Measurements from ENCODE around the gene CDK16. TPM values are rescaled to one million over a fixed set of nuclear protein-coding genes. Genes with fewer than 3 reads are reported as not detected.
"Not testable (repeated sequence)": the region's sequence is repeated elsewhere in the genome, so short reads cannot be mapped to it uniquely, and the experiment has no call there.

CDK16 gene
- polyA plus RNA-seq, 1 of the 3 experiments (the other 2 are of a cell fraction) = 116 TPM

GRCh38 chrX:47248576-47248975 lies 30.1 kb downstream of the CDK16 start:
- no peaks in the 10 kb centered on the region for H4K20me1 ChIP-seq (ENCODE audit: insufficient read depth)
- no peaks in the 10 kb centered on the region for H3K9me2 ChIP-seq
- WGBS (ENCODE audit: low lambda C conversion rate) = 87% methylated on average over 5 of the region's 6 CpGs
- no peak for TF ChIP-seq SMC3 (IDR thresholded peaks at IDR 0.05; ENCODE audit: low read depth, low read length)
- TF ChIP-seq, protein P1, sequence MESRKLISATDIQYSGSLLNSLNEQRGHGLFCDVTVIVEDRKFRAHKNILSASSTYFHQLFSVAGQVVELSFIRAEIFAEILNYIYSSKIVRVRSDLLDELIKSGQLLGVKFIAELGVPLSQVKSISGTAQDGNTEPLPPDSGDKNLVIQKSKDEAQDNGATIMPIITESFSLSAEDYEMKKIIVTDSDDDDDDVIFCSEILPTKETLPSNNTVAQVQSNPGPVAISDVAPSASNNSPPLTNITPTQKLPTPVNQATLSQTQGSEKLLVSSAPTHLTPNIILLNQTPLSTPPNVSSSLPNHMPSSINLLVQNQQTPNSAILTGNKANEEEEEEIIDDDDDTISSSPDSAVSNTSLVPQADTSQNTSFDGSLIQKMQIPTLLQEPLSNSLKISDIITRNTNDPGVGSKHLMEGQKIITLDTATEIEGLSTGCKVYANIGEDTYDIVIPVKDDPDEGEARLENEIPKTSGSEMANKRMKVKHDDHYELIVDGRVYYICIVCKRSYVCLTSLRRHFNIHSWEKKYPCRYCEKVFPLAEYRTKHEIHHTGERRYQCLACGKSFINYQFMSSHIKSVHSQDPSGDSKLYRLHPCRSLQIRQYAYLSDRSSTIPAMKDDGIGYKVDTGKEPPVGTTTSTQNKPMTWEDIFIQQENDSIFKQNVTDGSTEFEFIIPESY (IDR thresholded peaks at IDR 0.05; ENCODE audit: borderline replicate concordance, low read depth) = no peak
- ChIA-PET CTCF (no interaction called here), POLR2A (no interaction called here)
- H3K9ac ChIP-seq = no peak overlapping the region
- H3K27ac ChIP-seq (ENCODE audit: low read depth in 2 of 2, low read length in 1 of 2) = no peak overlapping the region
- H3K27me3 ChIP-seq (ENCODE audit: insufficient read depth) = no peaks in the 10 kb centered on the region
- H3K4me3 ChIP-seq (ENCODE audit: low read depth in 2 of 2, low read length in 1 of 2) = no peak overlapping the region
- H3K36me3 ChIP-seq (replicated peaks in 1 of 2; ENCODE audit: control insufficient read depth in 1 of 2, insufficient read depth in 2 of 2, low read length in 1 of 2) = peaks cover 0 to 15% of the 10 kb centered on the region in 2 experiments
- H3K4me1 ChIP-seq (ENCODE audit: control insufficient read depth in 1 of 2, insufficient read depth in 2 of 2, low read depth in 1 of 2, low read length in 1 of 2) = no peaks in the 10 kb centered on the region
- no peak for DNase-seq
- no peaks in the 10 kb centered on the region for H3K79me2 ChIP-seq (ENCODE audit: insufficient read depth)
- no peaks in the 10 kb centered on the region for H3K9me3 ChIP-seq
- H2AFZ ChIP-seq (ENCODE audit: low read depth) = no peak overlapping the region
- no peaks in the 10 kb centered on the region for H3F3A ChIP-seq (replicated peaks; ENCODE audit: insufficient read depth)
- H3K4me2 ChIP-seq = no peak overlapping the region

GRCh38 chrX:47250017-47250347 lies 31.5 kb downstream of the CDK16 start:
- Histone ChIP-seq H3K4me3 (ENCODE audit: low read depth in 2 of 2, low read length in 1 of 2) (no peak overlapping the region), H3K9me3 (no peaks in the 10 kb centered on the region), H3K79me2 (ENCODE audit: insufficient read depth) (no peaks in the 10 kb centered on the region), H3F3A (replicated peaks; ENCODE audit: insufficient read depth) (no peaks in the 10 kb centered on the region), H2AFZ (ENCODE audit: low read depth) (no peak overlapping the region), H3K9ac (no peak overlapping the region), H3K4me1 (ENCODE audit: control insufficient read depth in 1 of 2, insufficient read depth in 2 of 2, low read depth in 1 of 2, low read length in 1 of 2) (no peaks in the 10 kb centered on the region), H3K27me3 (ENCODE audit: insufficient read depth) (no peaks in the 10 kb centered on the region), H4K20me1 (ENCODE audit: insufficient read depth) (no peaks in the 10 kb centered on the region), H3K27ac (ENCODE audit: low read depth in 2 of 2, low read length in 1 of 2) (no peak overlapping the region), H3K36me3 (replicated peaks in 1 of 2; ENCODE audit: control insufficient read depth in 1 of 2, insufficient read depth in 2 of 2, low read length in 1 of 2) (peaks cover 0 to 7% of the 10 kb centered on the region in 2 experiments), H3K4me2 (no peak overlapping the region), H3K9me2 (no peaks in the 10 kb centered on the region)
- DNase-seq = no peak
- TF ChIP-seq MXI1 (IDR thresholded peaks at IDR 0.05; ENCODE audit: low read depth, low read length) (no peak), RFX5 (IDR thresholded peaks at IDR 0.05; ENCODE audit: low read length) (no peak), PBX3 (IDR thresholded peaks at IDR 0.05) (no peak), JUND (IDR thresholded peaks at IDR 0.05) (no peak), YY1 (IDR thresholded peaks at IDR 0.05; ENCODE audit: low read depth) (no peak), FOXM1 (IDR thresholded peaks at IDR 0.05; ENCODE audit: low read depth) (no peak), MEF2A (IDR thresholded peaks at IDR 0.05; ENCODE audit: borderline replicate concordance, low read depth) (no peak), GABPA (IDR thresholded peaks at IDR 0.05; ENCODE audit: low read depth) (no peak), TCF12 (IDR thresholded peaks at IDR 0.05) (no peak), IRF3 (IDR thresholded peaks at IDR 0.05; ENCODE audit: low read depth, low read length) (no peak), TEAD4 (IDR thresholded peaks at IDR 0.05; ENCODE audit: borderline replicate concordance, insufficient read depth) (no peak), SMC3 (IDR thresholded peaks at IDR 0.05; ENCODE audit: low read depth, low read length) (no peak)
- TF ChIP-seq, protein P2, sequence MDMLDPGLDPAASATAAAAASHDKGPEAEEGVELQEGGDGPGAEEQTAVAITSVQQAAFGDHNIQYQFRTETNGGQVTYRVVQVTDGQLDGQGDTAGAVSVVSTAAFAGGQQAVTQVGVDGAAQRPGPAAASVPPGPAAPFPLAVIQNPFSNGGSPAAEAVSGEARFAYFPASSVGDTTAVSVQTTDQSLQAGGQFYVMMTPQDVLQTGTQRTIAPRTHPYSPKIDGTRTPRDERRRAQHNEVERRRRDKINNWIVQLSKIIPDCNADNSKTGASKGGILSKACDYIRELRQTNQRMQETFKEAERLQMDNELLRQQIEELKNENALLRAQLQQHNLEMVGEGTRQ (IDR thresholded peaks at IDR 0.05; ENCODE audit: borderline replicate concordance, low read depth, low read length) = no peak
- TF ChIP-seq, protein P3, sequence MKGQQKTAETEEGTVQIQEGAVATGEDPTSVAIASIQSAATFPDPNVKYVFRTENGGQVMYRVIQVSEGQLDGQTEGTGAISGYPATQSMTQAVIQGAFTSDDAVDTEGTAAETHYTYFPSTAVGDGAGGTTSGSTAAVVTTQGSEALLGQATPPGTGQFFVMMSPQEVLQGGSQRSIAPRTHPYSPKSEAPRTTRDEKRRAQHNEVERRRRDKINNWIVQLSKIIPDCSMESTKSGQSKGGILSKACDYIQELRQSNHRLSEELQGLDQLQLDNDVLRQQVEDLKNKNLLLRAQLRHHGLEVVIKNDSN (IDR thresholded peaks at IDR 0.05; ENCODE audit: borderline replicate concordance, low read depth) = no peak
- 56% methylated on average over 6 of the region's 6 CpGs for WGBS (ENCODE audit: low lambda C conversion rate)
- ChIA-PET CTCF (interaction anchor here (1.6 kb wide), 1 partner anchor 11 kb away, joined by 3 read pairs; no protein-coding TSS in a partner anchor), POLR2A (interaction anchor here (1.0 kb wide), 1 partner anchor 16 kb away, joined by 3 read pairs; no protein-coding TSS in a partner anchor)

DNA sequence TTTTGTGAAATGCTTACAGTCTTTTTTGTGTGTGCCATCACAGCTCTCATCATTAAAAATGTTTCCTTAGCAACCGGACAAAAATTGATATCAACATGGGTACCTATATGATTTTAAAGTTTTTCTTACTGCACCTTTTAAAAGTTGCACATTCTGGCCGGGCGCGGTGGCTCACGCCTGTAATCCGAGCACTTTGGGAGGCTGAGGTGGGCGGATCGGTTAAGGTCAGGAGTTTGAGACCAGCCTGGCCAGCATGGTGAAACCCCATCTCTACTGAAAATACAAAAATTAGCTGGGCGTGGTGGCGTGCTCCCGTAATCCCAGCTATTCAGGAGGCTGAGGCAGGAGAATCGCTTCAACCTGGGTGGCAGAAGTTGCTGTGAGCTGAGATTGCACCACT lies 39.1 kb downstream of the CDK16 start:
- H3K9me3 ChIP-seq; H3K79me2 ChIP-seq (ENCODE audit: insufficient read depth); H3K4me1 ChIP-seq (ENCODE audit: control insufficient read depth in 1 of 2, insufficient read depth in 2 of 2, low read depth in 1 of 2, low read length in 1 of 2); H4K20me1 ChIP-seq (ENCODE audit: insufficient read depth); H3K9me2 ChIP-seq; H3K4me2 ChIP-seq; DNase-seq; H3F3A ChIP-seq (replicated peaks; ENCODE audit: insufficient read depth); H3K36me3 ChIP-seq (replicated peaks in 1 of 2; ENCODE audit: control insufficient read depth in 1 of 2, insufficient read depth in 2 of 2, low read length in 1 of 2); H3K4me3 ChIP-seq (ENCODE audit: low read depth in 2 of 2, low read length in 1 of 2); POLR2A ChIA-PET; H3K27me3 ChIP-seq (ENCODE audit: insufficient read depth); H3K27ac ChIP-seq (ENCODE audit: low read depth in 2 of 2, low read length in 1 of 2); H2AFZ ChIP-seq (ENCODE audit: low read depth); H3K9ac ChIP-seq: not testable (repeated sequence)
- 50% methylated on average over 12 of the region's 12 CpGs for WGBS (ENCODE audit: low lambda C conversion rate)
- CTCF ChIA-PET = interaction anchor here (1.1 kb wide), 1 partner anchor 12 kb away, joined by 3 read pairs; no protein-coding TSS in a partner anchor

Measured in SK-N-SH (cell line).